GM23338 (cell line): ENCODE data around the gene NEK7. TPM values are rescaled to one million over a fixed set of nuclear protein-coding genes. Genes with fewer than 3 reads are reported as not detected.

Source experiments
- ATAC-seq: fragments of 200-7000 bp; cut with Tn5 transposase; 3 replicates; pipeline ENCODE4 v1.9.1; 2020
- DNase-seq: peaks from one replicate; pipeline ENCODE4 v3.0.0-alpha.2; 2015; ENCODE audit warnings: low spot score
- H2AFZ ChIP-seq: fragments of 200-600 bp; sonication (generic); 2 replicates; pipeline ENCODE4 v1.8.0; 2016; ENCODE audit warnings: antibody characterized with exemption, mild to moderate bottlenecking, moderate library complexity
- H3F3A ChIP-seq: fragments of 200-600 bp; sonication (generic); replicated peaks from 2 replicates; pipeline ENCODE4 v1.8.0; 2017; ENCODE audit warnings: antibody characterized with exemption, mixed run types, low read depth
- H3K27ac ChIP-seq: fragments of 200-600 bp; sonication (generic); 2 replicates; pipeline ENCODE4 v1.6.1; 2016; ENCODE audit warnings: low read depth
- H3K27me3 ChIP-seq: fragments of 200-600 bp; sonication (generic); 2 replicates; pipeline ENCODE4 v1.8.0; 2016; ENCODE audit warnings: mild to moderate bottlenecking, mixed run types, moderate library complexity; ENCODE audit not compliant: insufficient read depth
- H3K36me3 ChIP-seq: fragments of 200-600 bp; sonication (generic); 2 replicates; pipeline ENCODE4 v1.8.0; 2016; ENCODE audit warnings: mild to moderate bottlenecking; ENCODE audit not compliant: insufficient read depth
- H3K4me1 ChIP-seq: fragments of 200-600 bp; sonication (generic); 2 replicates; pipeline ENCODE4 v1.8.0; 2016; ENCODE audit warnings: mild to moderate bottlenecking, moderate library complexity; ENCODE audit not compliant: insufficient read depth
- H3K4me2 ChIP-seq: fragments of 200-600 bp; sonication (generic); 2 replicates; pipeline ENCODE4 v1.7.1; 2017; ENCODE audit warnings: mixed run types
- H3K4me3 ChIP-seq: fragments of 200-600 bp; sonication (generic); 2 replicates; pipeline ENCODE4 v1.6.1; 2016; ENCODE audit warnings: mixed run types
- H3K79me2 ChIP-seq: fragments of 200-600 bp; sonication (generic); replicated peaks from 2 replicates; pipeline ENCODE4 v1.8.0; 2017; ENCODE audit warnings: mild to moderate bottlenecking; ENCODE audit not compliant: insufficient read depth
- H3K9me2 ChIP-seq: fragments of 200-600 bp; sonication (generic); 2 replicates; pipeline ENCODE4 v1.8.0; 2017; ENCODE audit not compliant: insufficient read depth
- H4K20me1 ChIP-seq: fragments of 200-600 bp; sonication (generic); replicated peaks from 2 replicates; pipeline ENCODE4 v1.8.0; 2017; ENCODE audit warnings: mild to moderate bottlenecking; ENCODE audit not compliant: insufficient read depth
- H3K27ac Mint-ChIP-seq: 2 replicates; pipeline ENCODE4 v1.8.0; 2020; ENCODE audit warnings: inconsistent platforms, mild to moderate bottlenecking, moderate library complexity, mixed read lengths
- H3K27me3 Mint-ChIP-seq: 3 replicates; pipeline ENCODE4 v1.8.0; 2022; ENCODE audit warnings: low read depth, mild to moderate bottlenecking, moderate library complexity, mixed read lengths, inconsistent platforms; ENCODE audit not compliant: insufficient read depth, poor library complexity
- H3K36me3 Mint-ChIP-seq: 3 replicates; pipeline ENCODE4 v1.8.0; 2021; ENCODE audit warnings: low read depth, mild to moderate bottlenecking, inconsistent platforms, moderate library complexity, mixed read lengths
- H3K4me1 Mint-ChIP-seq: 3 replicates; pipeline ENCODE4 v1.8.0; 2020; ENCODE audit warnings: mild to moderate bottlenecking, inconsistent platforms, mixed read lengths
- H3K4me3 Mint-ChIP-seq: 3 replicates; pipeline ENCODE4 v1.8.0; 2021; ENCODE audit warnings: moderate library complexity, mild to moderate bottlenecking, inconsistent platforms, mixed read lengths
- H3K9me3 Mint-ChIP-seq: 3 replicates; pipeline ENCODE4 v1.8.0; 2020; ENCODE audit warnings: moderate library complexity, mild to moderate bottlenecking, inconsistent platforms, mixed read lengths
- POLR2AphosphoS5 ChIP-seq: IDR thresholded peaks from 2 replicates; pipeline ENCODE4 v1.6.1; 2016; ENCODE audit warnings: antibody characterized with exemption, low read depth
- polyA plus RNA-seq: library from polyadenylated mRNA; unstranded; fragments of >200 nt; fragmentation: Nextera tagmentation; extraction: Ambion mirVana; gene quantifications from 2 replicates; pipeline ENCODE4 v1.2.1, GENCODE V29; 2016
- total RNA-seq: library from RNA; depleted of rRNA; stranded (reverse); fragments of >200 nt; shearing (Covaris generic); gene quantifications from 2 replicates; pipeline ENCODE4 v1.2.3, GENCODE V29; 2014; rRNA removed

NEK7 gene
- total and polyA plus RNA-seq, 2 experiments from 2014 or later, result 4.8 to 15.3 TPM

DNA sequence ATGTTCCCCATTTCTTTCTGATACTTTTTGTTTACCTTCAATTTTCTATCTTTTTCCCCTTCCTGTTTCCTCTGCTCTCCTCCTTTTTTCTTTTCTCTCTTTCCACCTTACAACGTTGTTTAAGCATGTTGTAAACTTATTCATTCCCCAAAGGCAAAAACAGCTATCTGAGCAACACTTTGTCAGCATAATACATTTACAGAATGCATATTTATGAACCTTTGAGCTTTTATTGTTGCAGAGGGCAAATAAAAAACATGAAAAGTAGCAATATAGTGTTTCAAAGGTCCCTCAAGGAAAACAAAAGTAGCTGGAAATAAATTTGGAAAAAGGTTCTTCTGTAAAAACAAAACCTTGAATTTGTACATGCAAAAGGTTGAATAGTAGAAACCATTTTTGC is 214.2 kb downstream of the NEK7 start:
- Histone ChIP-seq H3K4me2 (no peak overlapping the region), H3K79me2 (no peaks in the 10 kb centered on the region), H3F3A (no peaks in the 10 kb centered on the region), H4K20me1 (no peaks in the 10 kb centered on the region), H2AFZ (no peak overlapping the region), H3K9me2 (0 out of 2 replicates have a peak, but pooled peaks cover 4% of the 10 kb centered on the region), H3K27me3 (no peaks in the 10 kb centered on the region), H3K4me1 (no peaks in the 10 kb centered on the region), H3K36me3 (no peaks in the 10 kb centered on the region), H3K27ac (no peak overlapping the region), H3K4me3 (no peak overlapping the region)
- Mint-ChIP-seq H3K27me3 (peaks cover 2% of the 10 kb centered on the region), H3K4me3 (no peak overlapping the region), H3K27ac (no peak overlapping the region), H3K9me3 (peaks cover 18% of the 10 kb centered on the region; the same call in 2 of the 3 replicates), H3K4me1 (no peaks in the 10 kb centered on the region), H3K36me3 (peaks cover 9% of the 10 kb centered on the region; the same call in 2 of the 3 replicates)
- no peak for ATAC-seq
- DNase-seq, result no peak
- no peak for TF ChIP-seq POLR2AphosphoS5

Other genes starting within 250 kb of the NEK7 start
- gene LHX9, start 239.6 kb upstream of the NEK7 start, total RNA-seq, result not detected in 2 replicates
- gene LHX9, start 239.6 kb upstream of the NEK7 start, polyA plus RNA-seq, result 0.23 TPM in 1 of 2 replicates, not detected in the other